Fibroblast of lung (primary cell): ENCODE results near the gene IL3.

ENCODE experiments used
- EZH2 ChIP-seq: IDR thresholded peaks from 2 replicates; pipeline ENCODE4 v1.5.1; 2012; ENCODE audit warnings: low read length, control low read depth, mild to moderate bottlenecking; ENCODE audit errors: missing control alignments
- TF ChIP-seq, protein P1 (sequence below), 2 donors: IDR thresholded peaks in 1 of 2; conservative IDR thresholded peaks in 1 of 2; 1 replicate in 1 of 2; 2 replicates in 1 of 2; pipeline ENCODE4 v1.5.1; 2011 to 2012; ENCODE audit warnings: low read length in 2 of 2, control low read depth in 1 of 2, inconsistent platforms in 1 of 2, low read depth in 1 of 2, mild to moderate bottlenecking in 1 of 2

DNA sequence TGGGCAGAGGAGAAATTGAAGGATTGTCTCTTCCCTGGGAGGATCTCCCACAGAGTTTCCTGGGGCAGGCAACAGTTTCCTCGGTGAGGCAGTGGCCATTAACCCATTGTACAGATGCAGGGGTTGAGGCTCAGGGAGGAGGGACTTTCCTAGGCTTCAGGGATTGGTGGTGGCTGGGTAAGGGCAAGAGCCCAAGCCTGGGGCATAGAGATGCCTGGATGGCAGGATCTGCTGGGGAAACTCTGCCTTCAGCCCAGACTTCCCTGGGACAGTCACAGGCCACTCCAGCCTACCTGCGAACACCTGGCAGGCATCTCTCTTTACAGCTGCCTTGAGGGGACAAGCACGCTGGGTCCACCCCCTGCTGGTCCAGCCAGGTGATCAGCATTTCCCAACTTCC is 9.5 kb downstream of the IL3 start:
- TF ChIP-seq, protein P1, sequence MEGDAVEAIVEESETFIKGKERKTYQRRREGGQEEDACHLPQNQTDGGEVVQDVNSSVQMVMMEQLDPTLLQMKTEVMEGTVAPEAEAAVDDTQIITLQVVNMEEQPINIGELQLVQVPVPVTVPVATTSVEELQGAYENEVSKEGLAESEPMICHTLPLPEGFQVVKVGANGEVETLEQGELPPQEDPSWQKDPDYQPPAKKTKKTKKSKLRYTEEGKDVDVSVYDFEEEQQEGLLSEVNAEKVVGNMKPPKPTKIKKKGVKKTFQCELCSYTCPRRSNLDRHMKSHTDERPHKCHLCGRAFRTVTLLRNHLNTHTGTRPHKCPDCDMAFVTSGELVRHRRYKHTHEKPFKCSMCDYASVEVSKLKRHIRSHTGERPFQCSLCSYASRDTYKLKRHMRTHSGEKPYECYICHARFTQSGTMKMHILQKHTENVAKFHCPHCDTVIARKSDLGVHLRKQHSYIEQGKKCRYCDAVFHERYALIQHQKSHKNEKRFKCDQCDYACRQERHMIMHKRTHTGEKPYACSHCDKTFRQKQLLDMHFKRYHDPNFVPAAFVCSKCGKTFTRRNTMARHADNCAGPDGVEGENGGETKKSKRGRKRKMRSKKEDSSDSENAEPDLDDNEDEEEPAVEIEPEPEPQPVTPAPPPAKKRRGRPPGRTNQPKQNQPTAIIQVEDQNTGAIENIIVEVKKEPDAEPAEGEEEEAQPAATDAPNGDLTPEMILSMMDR (conservative IDR thresholded peaks at IDR 0.05 in 1 of 2, IDR thresholded peaks at IDR 0.05 in 1 of 2; ENCODE audit: low read depth in 1 of 2, low read length in 2 of 2) = no peak
- no peak for TF ChIP-seq EZH2
